Measurements from ENCODE around the gene FEZ2.

- TF ChIP-seq ZNF232 (CRISPR knock-in tag; IDR thresholded peaks at IDR 0.05) (no peak), TP53 (CRISPR knock-in tag; IDR thresholded peaks at IDR 0.05) (no peak)
These were observed 55.9 kb downstream of the FEZ2 start for GRCh38 chr2:36541891-36542595.

Measured in WTC11 (cell line).